Stimulated activated CD8-positive, alpha-beta memory T cell treated with anti-CD3 and anti-CD28 coated beads, Interleukin-7, amount 100 ng/mL, for 24 hours (primary cell): ENCODE results near the gene CBFA2T3.
"Not testable (repeated sequence)": the region's sequence is repeated elsewhere in the genome, so short reads cannot be mapped to it uniquely, and the experiment has no call there.

Source experiments
- DNase-seq: peaks from one replicate; pipeline ENCODE4 v3.0.0-alpha.2; 2020; ENCODE audit warnings: low read depth

The CBFA2T3 gene

GRCh38 chr16:88889702-88890352, 87.2 kb downstream of the CBFA2T3 start:
- DNase-seq, result not testable (repeated sequence)

DNA sequence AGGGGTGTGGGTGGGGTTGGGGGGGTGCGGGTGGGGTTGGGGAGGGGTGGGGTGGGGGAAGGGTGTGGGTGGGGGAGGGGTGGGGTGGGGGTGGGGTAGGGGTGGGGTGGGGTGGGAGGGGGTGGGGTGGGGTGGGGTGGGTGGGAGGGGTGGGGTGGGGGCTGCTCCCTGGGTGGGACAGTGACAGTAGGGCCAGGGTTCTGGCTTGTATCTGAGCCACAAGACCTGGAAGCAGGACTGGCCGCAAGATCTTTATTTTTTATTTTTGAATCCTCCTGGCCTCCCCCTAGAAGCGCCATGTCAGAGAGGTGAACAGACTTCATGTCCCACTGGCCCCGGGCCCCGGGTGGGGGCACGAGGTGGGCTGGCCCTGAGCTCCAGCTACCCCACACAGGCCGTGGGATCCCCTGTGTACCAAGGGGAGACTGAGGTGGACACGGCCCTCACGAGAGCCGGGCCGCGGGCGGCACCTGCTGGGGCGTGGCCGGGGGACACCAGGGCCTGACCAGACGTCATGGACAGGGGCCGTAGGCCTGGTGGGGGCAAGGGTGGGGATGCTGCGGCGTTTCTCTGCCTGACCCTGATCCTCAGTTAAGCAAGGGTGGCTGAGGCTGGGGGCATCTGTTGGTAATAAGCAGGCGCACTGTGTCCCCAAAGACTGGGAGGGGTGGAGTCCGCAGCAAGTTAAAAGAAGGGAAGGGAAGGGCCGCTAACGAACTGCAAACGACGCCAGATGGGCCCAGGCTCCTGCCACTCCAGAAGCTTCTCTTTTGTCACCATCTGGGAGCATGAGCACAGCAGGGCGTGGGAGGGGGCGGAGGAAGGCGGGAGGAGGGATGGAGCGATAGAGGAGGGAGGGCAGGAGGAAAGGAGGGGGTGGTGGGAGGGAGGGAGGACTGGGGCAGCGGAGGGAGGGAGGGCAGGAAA, 88.3 kb downstream of the CBFA2T3 start:
- DNase-seq, result no peak

DNA sequence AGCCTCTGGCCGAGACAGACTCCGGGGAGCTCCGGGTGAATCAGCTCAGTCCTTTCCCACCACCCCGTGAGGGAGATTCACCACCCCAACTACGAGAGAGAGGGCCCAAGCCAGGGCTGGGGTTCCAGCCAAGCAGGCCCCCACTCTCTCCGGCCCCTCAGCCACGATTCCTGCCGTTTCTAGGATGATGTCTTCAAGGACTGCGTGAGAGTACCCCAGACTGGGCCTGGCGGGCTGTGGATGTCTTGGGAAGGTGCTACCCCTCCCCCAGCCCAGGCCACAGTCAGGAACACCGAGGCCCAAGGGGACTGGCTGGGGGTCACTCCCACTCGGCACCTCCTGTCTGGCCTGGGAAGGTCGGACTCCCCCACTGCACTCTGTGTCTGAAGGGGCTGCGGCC, 89.0 kb downstream of the CBFA2T3 start:
- no peak for DNase-seq

DNA sequence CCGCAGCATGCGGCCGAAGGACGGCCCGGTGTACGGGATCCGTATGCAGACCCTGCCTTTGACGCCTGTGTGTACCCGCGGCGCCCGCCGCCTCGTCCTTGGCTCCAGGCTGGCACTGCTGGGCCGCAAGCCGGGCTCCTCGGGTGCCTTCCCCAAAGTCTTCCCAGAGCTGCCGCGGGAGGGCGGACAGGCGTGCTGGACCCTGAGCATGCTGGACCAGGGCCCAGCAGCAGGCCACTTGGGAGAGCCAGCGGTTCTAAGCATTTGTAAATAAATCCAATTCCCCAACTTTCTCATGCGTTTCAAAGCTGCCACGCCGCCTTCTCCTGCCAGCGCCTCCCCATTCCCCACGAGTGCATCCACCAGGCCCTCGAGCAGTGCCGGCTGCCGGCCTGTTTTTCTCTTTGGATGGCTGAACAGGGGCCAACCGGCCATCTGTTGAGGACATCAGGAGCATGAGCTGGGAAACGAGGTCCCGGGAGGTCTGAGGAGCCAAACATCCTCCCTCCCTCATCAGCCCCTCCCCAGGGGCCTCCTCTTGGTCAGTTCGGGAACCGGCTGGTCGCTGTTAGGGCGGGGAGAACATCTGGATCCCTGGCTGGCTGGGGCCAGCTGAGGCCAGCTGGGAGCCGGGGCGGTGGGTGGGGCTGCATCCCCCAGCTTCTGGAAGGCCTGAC, 90.0 kb downstream of the CBFA2T3 start:
- DNase-seq, result no peak

GRCh38 chr16:88886420-88886844, 90.6 kb downstream of the CBFA2T3 start:
- DNase-seq, result no peak

DNA sequence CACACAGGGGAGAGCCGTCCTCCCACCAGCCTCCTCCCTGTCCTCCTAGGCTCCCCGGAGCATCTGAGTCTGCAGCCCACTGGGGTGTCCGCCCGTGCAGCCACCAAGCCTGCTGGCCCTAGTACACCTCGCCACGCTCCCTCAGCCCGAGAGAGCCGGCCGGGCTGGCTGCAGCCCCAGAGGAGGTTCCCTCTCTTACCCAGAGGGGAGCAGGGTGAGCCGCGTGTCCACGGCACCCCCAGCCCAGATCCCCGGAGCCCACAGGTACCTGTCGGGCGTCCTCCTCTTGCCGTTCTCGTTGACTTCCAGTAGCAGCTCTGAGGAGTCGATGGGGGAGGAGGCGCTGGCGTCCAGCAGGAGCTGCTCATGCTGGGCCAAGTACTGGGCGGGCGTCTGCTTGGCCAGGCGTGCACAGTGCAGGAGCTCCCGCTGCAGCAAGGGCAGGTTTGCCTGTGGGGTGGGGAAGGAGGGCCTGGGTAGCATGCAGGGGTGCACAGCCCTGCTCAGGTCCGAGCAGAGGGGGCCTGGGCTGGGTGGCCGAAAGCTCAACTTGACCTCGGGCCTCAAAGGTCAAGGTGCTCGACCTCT, 91.2 kb downstream of the CBFA2T3 start:
- no peak for DNase-seq

GRCh38 chr16:88884569-88885271, 92.3 kb downstream of the CBFA2T3 start:
- DNase-seq, result no peak

GRCh38 chr16:88883946-88884345, 93.1 kb downstream of the CBFA2T3 start:
- no peak for DNase-seq

- no peak for DNase-seq
Measured at GRCh38 chr16:88883117-88883895, 93.7 kb downstream of the CBFA2T3 start.

DNA sequence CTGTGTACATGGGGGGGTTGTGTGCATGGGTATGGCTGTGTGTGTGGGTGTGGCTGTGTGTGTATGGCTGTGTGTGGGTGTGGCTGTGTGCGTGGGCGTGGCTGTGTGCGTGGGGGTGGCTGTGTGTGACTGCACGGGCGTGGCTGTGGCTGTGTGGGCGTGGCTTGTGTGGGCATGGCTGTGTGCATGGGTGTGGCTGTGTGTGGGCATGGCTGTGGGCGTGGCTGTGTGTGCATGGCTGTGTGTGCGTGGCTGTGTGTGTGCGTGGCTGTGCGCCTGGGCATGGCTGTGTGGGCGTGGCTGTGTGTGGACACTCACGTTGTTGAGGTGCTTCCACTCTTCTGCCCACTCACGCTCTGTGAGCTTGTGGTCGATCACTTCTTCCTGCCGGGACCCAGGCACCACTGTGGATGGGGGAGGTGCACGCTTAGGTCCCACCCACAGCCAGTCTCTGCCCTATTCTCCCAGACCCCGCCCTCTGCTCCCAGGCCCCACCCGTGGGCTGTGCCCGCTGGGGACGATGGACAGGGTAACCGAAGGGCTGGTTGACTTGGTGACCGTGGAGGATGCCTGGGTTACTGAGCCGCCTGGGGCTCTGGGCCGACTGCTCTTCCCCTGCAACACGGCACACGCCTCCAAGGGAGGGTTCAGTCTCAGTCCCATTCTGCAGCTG, 94.5 kb downstream of the CBFA2T3 start:
- DNase-seq, result no peak

DNA sequence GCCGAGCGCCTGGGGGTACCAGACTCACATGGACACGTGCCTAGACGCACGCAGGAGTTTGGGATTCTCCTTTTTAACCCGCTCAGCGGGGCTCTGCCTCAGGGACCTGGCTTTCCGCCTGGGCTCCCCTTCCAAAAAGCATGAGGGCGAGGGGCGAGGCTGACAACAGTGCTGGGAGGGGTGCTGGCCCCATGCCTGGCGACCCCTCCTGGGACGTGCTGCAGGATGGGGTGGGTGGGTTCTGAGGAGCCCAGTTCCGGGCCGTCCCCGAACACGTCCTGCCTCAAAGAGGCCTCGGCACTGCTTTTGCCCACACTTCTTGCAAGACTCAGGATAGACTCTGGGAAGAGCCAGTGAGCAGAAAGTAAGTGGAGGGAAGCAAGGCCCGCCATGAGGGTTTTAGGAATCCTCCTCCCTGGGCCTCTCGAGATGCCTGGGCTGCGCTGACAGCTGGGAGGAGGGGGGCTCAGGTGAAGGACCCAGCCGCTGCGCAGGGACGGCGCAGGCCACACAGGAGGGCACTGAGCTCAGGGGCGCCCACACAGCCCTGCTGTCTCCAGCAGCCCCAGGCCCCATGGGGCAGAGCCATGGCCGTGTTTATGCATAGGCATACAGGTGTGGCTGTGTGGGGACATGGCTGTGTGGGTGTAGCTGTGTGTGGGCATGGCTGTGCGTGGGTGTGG, 95.2 kb downstream of the CBFA2T3 start:
- no peak for DNase-seq

DNA sequence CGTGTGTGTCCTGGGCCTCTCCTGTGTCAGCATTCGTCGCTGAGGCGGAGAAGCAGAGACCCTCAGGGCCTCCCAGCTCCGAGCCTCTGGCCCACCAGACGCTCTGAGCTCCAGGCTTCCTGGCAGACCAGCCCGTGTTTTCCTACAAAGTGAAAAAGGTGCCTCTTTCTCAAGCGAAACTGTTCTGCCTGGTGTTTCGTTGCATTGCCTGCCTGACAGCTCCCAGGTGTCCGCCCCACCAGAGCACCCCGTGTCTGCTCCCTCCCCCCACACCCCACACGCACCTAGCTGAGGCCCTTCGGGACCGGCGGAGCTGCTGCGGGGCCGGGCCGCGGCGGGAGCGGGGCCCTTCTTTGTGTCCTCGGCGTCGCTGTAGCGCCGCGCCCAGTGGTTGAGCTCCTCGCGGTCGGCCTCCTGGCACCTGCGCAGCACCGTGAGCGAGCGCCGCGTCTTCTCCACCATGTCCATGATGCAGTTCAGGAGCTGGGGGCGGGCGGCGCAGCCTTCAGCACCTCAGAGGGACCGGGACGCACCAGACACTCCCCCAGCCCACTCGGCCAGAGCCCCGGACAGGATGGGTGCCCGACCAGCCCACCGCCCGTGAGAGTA, 95.9 kb downstream of the CBFA2T3 start:
- DNase-seq, result no peak

GRCh38 chr16:88880226-88881006, 96.6 kb downstream of the CBFA2T3 start:
- no peak for DNase-seq

DNA sequence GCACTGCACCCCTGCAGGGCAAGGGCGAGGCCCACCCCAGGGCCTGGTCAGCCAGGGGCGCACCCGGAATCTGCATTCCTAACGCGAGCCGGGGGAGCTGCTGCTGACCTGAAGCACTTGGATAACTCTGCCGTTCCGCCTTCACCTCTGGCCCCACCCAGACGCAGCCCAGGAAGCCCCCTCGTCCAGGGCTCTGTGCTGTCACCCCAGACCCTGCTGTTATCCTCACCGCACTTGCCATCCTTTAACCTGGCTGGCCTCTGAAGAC, 97.3 kb downstream of the CBFA2T3 start:
- no peak for DNase-seq

DNA sequence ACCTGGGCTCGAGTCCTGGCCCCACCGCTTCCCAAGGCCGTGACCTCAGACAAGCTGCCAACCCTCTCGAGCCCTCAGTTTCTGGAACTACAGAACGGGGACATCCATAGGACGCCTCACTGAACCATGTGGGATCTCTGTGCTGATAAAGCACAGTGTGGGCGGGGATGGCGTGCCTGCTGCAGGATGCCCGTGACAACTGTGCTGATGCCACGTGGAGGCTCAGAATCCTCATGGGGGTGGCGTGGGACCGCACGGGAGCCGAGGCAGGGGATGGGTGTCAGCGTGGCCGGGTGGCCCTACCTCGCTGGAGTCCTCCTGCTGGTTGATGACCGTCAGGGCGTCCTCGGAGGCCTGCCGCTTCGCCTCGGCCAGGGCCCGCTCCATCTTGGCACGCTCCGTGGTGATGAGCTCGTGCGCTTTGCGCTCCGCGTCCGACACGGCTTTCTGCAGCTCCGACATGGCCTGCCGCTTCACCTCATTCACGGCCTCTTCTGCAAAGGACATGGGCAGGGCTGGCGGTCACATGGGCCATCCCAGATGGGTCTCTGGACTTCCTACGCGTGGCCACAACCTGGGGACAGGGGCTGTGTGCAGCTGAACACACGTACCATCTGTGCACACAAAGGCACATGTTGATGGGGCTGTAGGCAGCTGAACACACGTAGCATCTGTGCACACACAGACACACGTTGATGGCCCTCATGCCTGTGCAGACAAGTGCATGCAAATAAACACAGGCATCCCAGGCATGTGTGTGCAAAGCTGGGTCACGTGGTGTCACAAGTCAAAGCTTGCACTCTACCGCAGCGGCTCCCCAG, 97.8 kb downstream of the CBFA2T3 start:
- no peak for DNase-seq

DNA sequence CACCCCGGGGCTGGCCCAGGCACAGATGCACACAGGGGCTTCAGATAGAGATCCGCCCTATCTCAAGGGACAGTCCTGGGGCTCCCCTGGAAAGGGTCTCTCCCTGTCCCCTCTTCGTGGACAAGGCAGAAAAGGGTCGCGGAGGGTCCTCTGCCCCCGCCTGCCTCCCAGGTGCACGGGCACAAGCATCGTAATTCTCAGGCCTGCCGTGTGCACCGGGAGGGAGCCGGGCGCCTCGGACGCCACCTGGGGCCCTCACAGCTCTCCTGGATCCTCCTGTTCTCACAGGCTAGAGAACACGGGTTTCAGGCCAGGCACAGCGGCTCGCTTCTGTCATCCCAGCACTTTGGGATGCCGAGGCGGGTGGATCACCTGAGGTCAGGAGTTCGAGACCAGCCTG, 98.7 kb downstream of the CBFA2T3 start:
- no peak for DNase-seq

DNA sequence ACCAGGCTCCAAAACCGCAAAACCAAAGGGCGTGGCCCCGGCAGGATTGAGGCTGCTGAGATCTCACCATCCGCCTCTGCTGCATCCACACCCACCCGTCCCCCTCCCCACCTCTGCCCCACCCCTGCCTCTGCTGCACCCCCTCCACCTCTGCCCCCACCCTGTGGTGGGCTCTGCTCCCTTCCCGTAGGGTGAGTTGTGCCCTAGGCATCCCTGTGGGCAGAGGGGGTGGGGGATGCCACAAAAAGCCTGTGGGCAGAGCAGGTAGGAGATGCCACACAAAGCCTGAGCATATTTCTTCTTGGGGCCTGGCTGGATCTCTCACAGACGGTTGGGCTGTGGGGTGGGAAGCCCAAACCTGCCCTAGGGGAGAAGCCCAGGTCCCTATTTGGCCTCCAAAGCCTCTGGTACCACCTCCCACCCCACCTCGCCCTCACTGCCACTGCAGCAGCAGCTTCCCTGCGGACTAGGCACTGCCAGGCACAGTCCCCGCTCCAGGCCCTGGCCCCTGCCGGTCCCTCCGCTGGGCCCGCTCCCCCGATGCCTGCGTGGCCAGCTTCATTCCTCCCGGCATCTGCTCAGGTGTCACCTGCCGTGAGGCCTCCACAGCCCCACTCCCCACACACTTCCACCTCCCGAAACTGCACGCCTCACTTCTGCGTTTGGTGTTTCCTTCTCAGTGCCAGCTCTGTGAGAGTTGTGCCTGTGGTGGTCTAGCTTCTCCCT, 99.3 kb downstream of the CBFA2T3 start:
- no peak for DNase-seq
